Hepatocyte (in vitro differentiated cells): Measurements from ENCODE around the gene CDCA7.

Source experiments
- CTCF ChIP-seq: fragments of 200-600 bp; sonication (generic); IDR thresholded peaks from 2 replicates; pipeline ENCODE4 v1.5.1; 2016; ENCODE audit warnings: antibody characterized with exemption, mild to moderate bottlenecking; ENCODE audit not compliant: poor library complexity
- EZH2 ChIP-seq: fragments of 200-600 bp; sonication (generic); IDR thresholded peaks from 2 replicates; pipeline ENCODE4 v1.6.1; 2016; ENCODE audit warnings: antibody characterized with exemption, mild to moderate bottlenecking, borderline replicate concordance
- EZH2phosphoT487 ChIP-seq: fragments of 200-600 bp; sonication (generic); IDR thresholded peaks from one replicate; pipeline ENCODE4 v1.6.1; 2018; ENCODE audit warnings: antibody characterized with exemption, mild to moderate bottlenecking, low read depth, moderate library complexity; ENCODE audit not compliant: unreplicated experiment, severe bottlenecking

- TF ChIP-seq EZH2phosphoT487 (no peak), CTCF (no peak), EZH2 (no peak)
Measured at GRCh38 chr2:173388795-173389194, 34.1 kb downstream of the CDCA7 start.
